ENCODE data around the gene MAGEH1.
"Not testable (repeated sequence)": the region's sequence is repeated elsewhere in the genome, so short reads cannot be mapped to it uniquely, and the experiment has no call there.

Gene MAGEH1, protein sequence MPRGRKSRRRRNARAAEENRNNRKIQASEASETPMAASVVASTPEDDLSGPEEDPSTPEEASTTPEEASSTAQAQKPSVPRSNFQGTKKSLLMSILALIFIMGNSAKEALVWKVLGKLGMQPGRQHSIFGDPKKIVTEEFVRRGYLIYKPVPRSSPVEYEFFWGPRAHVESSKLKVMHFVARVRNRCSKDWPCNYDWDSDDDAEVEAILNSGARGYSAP

DNA sequence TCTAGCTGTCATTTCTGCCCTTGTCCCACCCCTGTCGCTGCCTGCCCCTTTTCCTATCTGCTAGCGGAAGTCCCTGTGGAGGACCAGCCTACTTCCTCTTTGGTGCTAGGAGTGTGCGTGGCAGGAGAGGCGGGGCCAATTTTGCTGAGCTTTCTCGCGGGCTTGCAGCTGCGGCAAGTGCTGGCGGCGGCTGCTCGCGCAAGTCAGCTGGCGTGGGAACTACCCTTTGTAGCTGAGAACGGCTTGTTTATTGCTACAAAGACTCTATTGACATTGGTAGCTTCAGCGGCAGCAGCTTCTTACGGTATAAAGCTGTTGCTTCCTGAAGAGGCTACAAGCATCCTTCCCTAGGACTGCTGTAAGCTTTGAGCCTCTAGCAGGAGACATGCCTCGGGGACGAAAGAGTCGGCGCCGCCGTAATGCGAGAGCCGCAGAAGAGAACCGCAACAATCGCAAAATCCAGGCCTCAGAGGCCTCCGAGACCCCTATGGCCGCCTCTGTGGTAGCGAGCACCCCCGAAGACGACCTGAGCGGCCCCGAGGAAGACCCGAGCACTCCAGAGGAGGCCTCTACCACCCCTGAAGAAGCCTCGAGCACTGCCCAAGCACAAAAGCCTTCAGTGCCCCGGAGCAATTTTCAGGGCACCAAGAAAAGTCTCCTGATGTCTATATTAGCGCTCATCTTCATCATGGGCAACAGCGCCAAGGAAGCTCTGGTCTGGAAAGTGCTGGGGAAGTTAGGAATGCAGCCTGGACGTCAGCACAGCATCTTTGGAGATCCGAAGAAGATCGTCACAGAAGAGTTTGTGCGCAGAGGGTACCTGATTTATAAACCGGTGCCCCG, at the start of gene MAGEH1:
Gene MAGEH1 (plus strand): TSS at position 138 of the 843 bp plus-strand sequence. CDS start 248 bp downstream, at position 386.
- peak; percentile 71 for DNase-seq (ENCODE audit: low read depth)

DNA sequence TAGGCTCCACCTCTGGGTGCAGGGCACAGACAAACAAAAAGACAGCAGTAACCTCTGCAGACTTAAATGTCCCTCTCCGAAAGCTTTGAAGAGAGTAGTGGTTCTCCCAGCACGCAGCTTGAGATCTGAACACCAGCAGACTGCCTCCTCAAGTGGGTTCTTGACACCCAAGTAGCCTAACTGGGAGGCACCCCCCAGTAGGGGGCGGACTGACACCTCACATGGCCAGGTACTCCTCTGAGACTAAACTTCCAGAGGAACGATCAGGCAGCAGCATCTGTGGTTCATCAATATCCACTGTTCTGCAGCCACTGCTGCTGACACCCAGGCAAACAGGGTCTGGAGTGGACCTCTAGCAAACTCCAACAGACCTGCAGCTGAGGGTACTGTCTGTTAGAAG, 24.8 kb upstream of the MAGEH1 start:
- DNase-seq (ENCODE audit: low read depth): not testable (repeated sequence)

DNA sequence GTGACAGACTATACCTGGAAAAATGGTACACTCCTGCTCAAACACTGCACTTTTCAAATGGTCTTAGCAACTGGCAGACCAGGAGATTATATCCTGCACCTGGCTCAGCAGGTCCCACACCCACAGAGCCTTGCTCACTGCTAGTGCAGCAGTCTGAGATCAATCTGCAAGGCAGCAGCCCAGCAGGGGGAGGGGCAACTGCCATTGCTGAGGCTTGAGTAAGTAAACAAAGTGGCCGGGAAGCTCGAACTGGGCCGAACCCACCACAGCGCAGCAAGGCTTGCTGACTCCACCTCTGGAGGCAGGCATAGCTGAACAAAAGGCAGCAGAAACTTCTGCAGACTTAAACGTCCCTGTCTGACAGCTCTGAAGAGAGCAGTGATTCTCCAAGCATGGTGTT, 8.5 kb upstream of the MAGEH1 start:
- not testable (repeated sequence) for DNase-seq (ENCODE audit: low read depth)

DNA sequence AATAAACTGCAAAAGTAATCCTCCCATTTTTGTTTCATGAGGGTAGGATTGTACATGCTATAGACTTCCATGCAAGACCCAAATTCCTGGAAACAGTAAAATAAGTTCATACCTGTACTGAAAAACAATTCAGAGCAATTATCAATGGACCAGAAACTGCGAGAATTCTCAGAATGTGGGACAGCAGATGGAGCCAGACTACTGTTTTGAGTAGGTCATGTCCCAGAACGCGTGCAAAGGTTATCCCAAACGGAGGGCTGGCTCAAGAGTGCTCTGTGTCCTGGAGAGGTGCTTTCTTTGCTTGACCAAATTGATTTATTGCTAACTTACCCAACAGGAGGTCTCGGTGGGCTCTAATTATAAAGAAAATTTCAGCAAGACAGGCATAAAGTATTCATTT, 1.7 kb upstream of the MAGEH1 start:
- no peak for DNase-seq (ENCODE audit: low read depth)

DNA sequence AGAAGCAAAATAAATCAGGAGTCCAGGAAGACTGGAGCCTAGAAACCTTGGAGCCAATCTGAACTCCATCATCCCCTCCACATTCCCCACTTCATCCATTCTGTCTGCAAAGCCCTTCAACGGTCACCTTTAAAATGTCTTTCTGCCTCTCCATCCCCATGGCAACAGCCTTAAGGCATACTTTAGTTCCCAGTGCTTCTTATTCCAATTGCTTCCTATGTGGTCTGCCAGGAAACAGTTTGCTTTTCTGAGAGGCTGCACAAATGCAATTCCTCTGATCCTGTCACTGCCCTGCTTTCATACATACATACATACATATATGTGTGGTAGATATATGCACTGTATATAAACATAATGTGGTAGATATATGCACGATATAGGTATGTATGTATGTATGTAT, 786 bp upstream of the MAGEH1 start:
- DNase-seq (ENCODE audit: low read depth): no peak

DNA sequence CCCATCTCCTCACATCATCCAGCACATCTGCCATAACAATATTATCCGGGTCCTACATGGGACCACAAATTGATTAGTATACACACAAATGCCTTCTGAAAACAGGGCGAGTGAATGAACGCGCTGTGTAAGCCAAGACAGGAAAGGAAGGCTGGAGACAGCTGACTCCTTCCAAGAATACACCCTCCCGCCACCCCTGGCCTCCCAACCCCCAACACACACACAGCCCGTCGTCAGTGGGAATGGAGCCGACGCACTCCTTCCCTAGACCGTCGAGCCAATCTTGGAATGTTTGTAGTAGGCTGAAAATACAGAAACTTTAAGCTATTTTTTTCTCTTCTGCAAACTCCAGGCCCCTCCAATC, 319 bp upstream of the MAGEH1 start:
- DNase-seq (ENCODE audit: low read depth): no peak

DNA sequence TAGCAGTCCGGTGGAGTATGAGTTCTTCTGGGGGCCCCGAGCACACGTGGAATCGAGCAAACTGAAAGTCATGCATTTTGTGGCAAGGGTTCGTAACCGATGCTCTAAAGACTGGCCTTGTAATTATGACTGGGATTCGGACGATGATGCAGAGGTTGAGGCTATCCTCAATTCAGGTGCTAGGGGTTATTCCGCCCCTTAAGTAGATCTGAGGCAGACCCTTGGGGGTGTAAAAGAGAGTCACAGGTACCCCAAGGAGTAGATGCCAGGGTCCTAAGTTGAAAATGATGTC, 852 bp downstream of the MAGEH1 start:
- no peak for DNase-seq (ENCODE audit: low read depth)

DNA sequence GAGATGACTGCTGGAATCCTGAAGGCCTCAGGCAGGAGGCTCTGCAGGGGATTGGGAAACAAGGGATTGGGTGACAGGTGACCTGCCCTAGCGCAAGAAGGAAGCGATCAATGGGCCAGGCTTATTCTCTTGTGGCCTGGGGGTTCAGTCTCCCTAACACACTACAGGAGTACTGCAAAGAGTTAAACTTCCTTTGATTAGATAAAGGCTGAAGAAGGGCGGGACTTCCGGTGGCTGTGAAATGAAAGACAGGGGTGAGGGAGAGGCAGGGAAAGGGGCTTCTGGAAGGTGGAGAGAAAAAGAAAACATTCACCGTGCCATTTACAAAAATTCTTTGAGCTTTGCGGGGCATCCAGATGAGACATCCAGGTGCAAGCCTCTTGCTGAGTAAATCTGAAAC, 3.8 kb downstream of the MAGEH1 start:
- not testable (repeated sequence) for DNase-seq (ENCODE audit: low read depth)

DNA sequence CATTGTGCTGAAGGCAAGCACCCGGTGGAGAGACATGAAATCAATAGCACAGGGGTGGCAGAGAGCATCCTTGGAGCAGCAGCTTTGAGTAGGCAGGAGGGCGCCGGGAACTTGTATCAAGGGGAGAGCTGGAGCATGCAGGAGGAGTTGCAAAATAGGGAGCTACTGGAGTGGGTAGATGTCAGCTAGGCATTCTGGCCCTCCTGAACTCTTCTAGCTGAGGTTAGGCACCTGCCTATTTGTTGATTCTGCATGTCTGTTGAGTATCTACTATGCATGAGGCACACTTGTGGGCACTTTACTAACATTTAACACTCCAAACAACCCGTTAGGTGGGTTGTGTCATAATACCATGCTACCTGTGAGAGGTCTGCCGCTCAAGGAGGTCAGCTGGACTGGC, 7.5 kb downstream of the MAGEH1 start:
- DNase-seq (ENCODE audit: low read depth): not testable (repeated sequence)

DNA sequence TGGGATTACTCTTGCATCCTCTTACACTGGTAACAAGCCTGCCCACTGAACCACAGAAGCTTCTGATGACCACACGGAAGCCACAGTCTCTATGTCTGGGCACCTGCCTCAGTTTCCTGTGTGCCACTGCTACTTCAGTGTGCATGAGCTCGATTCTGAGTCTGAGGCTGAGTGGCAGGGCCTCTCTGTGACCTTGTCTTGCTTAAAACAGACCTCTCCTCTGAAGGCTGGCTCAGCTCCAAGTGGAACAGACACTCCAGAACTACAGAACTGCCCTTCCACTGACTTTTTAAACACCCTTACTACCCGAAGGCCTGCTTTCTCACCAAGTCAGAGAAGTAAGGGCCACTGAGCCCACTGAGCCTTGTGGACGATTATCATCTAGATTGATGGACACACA, 8.0 kb downstream of the MAGEH1 start:
- DNase-seq (ENCODE audit: low read depth): not testable (repeated sequence)

DNA sequence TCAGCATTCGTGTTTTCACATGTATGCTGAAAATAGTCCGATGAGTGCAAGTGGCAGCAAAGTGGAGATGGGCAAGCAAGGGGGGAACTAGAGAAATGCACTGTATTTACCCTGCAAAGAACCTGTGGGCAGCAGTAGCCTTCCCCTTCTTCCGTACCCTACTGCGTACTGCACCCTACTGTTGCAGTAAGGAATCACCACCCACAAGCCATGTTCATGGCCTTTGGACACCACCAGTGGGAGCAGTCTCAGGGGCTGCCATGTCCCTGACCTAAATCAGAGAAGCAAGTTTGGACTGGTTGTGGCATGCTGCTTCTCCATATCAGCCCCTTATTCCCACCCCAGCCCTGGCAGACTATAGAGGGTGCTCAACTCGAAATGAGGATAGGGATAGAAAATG, 12.1 kb downstream of the MAGEH1 start:
- not testable (repeated sequence) for DNase-seq (ENCODE audit: low read depth)

DNA sequence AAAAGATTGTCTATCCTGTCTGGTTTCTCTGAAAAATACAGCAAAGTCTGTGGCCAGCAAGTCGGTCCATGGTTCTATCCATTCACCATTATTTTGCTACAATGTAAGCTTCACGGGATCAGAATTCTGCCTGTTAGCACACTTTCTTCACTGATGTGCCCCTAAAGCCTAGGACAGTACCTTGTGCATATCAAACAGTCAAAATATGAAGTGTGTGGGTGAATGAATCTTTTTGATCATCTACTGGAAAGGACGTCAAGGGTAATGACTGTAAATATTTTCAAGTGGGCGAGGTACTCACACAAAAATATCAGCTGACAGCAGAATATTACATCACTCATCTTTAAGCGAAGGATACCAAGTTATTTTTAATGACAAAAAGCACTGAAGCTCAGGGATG, 13.2 kb downstream of the MAGEH1 start:
- DNase-seq (ENCODE audit: low read depth): not testable (repeated sequence)

DNA sequence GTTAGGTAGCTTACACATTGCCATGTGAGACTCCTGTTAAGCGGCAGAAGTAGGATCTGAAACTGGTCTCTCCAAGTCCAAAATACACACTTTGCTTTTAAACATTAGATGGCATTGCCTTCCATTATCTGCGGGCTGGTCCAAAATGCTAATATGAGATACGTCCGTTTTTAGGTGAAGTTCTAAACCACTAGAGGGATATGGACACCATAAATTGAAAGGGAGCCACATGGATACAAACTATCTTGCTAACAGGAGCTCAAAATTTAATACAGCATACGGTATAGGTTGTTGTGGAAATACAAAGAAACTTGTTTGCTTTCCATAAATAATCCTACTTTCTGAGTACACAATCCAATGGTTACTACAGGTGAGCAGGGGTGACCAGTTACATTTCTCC, 13.9 kb downstream of the MAGEH1 start:
- not testable (repeated sequence) for DNase-seq (ENCODE audit: low read depth)

DNA sequence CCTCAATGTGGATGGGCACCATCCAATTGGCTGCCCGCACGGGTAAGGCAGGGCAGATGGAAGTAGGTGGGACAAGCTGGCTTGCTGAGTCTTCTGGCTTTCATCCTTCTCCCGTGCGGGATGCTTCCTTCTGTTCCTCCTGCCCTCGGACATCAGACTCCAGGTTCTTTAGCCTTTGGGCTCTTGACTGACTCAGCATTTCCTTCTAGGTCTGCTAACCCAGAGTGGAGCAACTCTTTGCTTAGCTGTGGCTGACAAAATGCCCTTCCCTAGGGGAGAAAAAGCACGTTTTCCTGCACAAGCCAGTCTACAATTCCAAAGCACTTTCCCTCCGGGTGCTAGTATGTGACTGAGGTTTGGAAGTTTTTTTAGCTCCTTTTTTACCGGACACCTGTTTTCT, 28.0 kb downstream of the MAGEH1 start:
- not testable (repeated sequence) for DNase-seq (ENCODE audit: low read depth)

DNA sequence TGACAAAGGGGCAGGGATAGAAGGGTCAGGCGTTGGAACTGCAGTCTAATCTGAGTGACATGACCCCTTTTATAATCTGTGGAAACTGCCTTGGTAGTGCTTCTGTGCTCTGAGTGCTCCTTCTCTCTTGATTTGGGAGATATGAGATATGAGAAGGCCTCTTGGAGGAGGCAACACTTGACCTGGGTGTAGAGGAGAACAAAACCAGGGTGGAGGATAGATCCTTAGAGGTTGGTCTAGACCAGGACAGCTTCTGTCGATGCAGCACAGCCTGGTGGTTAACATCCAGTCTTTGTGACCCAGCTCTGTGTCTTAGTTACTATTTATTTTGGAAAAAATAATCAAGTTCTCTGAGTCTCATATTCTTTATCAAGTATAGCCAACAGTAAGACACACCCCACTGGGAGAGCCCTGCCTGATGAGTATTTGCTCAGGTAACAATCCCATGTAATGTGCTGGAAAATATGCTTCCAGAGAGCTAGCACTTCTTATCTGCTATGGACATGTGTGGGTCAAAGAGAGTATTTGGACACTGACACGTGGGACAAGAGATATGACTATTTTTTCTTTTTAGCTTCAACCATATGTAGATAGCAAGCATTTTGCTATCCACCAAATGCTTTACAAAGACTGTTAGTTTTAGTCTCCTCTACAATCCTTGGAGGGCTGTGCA, 28.6 kb downstream of the MAGEH1 start:
- no peak for DNase-seq (ENCODE audit: low read depth)

DNA sequence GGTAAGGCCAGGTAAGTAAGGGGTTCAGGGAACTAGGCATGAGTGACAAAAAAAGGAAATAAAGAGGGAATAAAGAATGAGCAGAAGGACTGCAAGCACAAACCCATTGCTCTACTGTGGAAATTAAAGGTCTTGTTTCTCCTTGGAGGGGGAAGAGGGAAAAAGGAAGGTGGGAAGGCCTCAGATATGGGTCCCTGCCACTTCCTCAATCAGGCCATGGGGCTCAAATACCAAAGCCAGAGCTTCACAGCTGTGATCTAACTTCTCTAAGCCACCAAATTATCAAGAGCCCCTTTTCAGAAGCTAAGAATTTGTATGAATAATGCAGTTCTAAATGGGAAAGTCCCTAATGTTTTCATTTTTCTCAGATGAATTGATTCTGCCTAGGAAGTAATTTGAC, 33.0 kb downstream of the MAGEH1 start:
- no peak for DNase-seq (ENCODE audit: low read depth)

DNA sequence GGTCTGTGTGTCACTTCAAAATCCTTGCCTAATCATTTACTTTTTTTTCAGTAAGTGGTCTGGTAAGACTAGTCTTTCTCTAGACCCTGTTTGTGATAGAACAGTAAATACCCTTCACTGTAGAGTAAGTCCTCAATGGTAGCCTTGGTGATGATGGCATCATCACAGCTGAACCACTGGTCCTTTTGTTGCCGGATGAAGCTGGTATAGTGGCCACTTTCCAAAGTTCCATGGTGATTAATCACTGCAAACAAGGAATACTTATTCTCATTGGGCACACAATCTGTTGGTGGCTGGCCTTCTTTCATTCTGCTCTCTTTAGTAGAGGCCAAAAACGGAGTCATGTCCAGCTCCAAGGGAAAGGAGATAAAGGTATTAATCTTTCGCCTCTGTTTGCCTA, 34.8 kb downstream of the MAGEH1 start:
- DNase-seq (ENCODE audit: low read depth): no peak

DNA sequence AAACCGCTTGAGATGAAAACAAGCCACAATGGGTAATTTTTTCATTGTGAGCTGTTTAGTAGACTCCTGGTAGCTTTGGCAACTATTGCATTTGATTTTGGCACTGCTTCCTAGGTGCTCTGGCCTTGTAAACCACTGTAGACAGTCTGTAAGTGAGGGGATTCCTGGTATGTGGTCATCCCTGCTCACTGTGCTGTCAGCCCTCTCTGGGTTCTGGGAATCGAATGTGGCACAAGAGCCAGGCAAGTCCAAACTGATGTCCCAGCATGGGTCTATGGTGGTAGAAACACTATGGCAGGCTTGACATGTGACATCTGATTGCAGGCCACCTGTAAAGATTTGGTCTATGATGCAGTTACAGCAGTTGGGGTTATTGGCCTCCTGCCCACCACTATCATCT, 35.2 kb downstream of the MAGEH1 start:
- DNase-seq (ENCODE audit: low read depth): no peak

DNA sequence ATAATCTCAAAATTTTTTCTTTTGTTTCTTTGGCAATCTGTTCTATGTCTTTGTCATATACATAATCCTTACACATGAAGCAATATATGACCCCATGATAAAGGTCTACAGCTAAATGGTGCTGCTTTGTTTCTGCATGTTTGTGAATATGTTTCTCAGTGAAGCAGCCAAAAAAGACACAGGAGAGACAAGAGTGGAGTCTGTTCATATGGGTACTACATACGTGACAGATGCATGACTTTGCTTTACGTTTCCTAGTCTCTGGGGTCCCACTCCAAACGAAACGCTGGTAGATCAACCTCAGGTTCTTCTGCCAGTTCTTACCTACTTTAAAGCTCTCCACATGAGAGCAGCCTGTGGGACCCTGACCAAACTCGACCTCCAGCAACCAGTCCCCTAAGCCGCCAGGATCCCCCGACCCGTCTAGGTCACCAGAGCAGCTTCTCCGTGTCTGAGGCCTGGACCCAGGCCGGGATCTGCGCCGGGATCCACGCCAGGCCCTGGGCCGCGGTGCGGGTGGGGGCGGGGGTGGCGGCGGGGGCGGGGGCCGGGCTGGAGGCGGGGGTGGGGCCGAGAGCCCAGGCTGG, 36.2 kb downstream of the MAGEH1 start:
- no peak for DNase-seq (ENCODE audit: low read depth)

DNA sequence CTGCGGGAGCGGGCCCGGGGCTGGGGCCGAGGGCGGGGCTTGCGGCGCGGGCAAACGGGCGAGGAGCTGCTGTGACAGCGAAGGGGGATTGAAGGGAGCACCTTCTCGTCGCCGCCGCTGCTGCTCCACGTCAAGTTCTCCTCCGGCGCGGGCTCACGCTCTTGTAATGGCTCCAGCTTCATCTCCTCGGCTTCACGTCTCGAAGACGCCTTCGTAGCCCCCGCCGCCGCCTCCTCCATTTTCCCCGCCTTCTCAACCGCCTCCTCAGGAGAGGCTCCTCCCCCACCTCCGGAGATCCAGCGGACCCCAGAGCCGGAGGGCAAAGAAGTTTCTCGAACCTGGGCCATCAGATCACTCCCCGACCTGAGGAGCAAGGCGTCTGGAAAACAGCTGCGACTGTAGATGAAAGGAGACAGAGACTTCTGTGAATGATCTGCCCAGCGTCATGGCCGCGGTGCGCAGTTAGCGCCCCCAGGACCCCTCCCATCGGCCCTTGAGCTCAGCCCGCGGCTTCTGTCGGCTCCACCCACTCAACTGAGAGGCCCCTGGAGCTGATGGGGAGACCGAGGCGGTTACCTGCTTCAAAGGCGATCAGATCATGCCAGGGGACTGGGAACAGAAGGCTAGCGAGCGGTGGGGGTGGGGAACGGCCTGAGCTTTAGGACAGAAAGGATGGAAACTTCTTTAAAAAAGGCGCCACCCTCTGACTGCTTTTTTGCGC, 36.8 kb downstream of the MAGEH1 start:
- peak; percentile 39 for DNase-seq (ENCODE audit: low read depth)

DNA sequence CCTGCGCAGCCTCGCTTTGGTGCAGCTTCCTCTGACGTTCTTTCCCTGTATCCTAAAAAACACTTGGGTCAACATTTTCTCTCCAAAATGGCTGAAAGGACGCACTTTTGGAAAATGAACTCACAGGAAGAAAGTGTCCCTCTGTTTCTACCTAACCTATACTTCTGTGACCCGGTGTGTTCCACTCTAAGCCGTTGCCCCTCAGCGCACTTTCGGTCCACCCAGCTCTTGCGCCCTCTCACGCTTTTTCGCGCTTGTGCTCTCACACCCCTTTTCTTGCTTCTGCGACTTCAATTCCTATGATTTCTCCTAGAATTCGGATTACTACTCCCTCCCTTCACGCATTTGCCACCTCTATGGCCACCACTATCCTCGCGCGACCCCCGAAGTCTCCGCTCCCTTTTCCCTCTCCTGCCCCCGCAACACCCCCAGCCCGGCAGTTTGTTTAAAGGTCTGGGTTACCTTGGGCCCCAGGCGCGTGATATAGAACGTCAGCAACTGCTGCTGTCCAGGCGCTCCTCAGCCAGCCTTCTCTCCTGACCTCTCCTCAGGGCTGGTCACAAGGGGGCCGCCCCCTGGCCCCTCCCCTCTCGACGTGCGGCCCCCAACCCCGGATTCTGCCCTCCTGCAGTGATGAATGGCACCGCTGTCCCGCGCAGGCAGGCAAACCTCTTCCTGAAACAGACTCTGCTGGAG, 37.5 kb downstream of the MAGEH1 start, which contains the start of gene USP51:
Gene USP51 (minus strand): TSS at position 535 of the 696 bp plus-strand sequence. CDS start 909 bp downstream, outside the sequence.
- no peak for DNase-seq (ENCODE audit: low read depth)

All from T-helper 22 cell (primary cell).